OCI-LY3 (cell line): ENCODE measurements around the gene DNAAF2.
A peak's percentile ranks its signal among the peaks of the same experiment; 100 is the strongest.

ENCODE experiments used
- H2AFZ ChIP-seq: fragments of 200-600, 300-600 bp; shearing (Covaris generic); 2 replicates; pipeline ENCODE4 v1.6.0; 2014; ENCODE audit warnings: antibody characterized with exemption, low read depth, low read length
- H3K27ac ChIP-seq: fragments of 200-600, 300-600 bp; sonication (generic); 2 replicates; pipeline ENCODE4 v1.5.1; 2014; ENCODE audit warnings: mild to moderate bottlenecking, low read length, moderate library complexity, mixed read lengths
- H3K27me3 ChIP-seq: fragments of 200-600, 300-600 bp; sonication (generic); 2 replicates; pipeline ENCODE4 v1.6.1; 2014; ENCODE audit warnings: low read depth, low read length, mixed read lengths
- H3K36me3 ChIP-seq: fragments of 200-600, 300-600 bp; sonication (generic); replicated peaks from 2 replicates; pipeline ENCODE3; 2014; ENCODE audit warnings: low read depth, low read length, mixed read lengths
- H3K4me1 ChIP-seq: fragments of 300-600, 200-600 bp; sonication (generic); 2 replicates; pipeline ENCODE4 v1.6.1; 2014; ENCODE audit warnings: low read length, mixed read lengths
- H3K4me2 ChIP-seq: fragments of 200-600, 300-600 bp; sonication (generic); 2 replicates; pipeline ENCODE4 v1.6.1; 2014; ENCODE audit warnings: low read length, mixed read lengths
- H3K4me3 ChIP-seq: fragments of 300-600, 200-600 bp; sonication (generic); 2 replicates; pipeline ENCODE4 v1.5.1; 2014; ENCODE audit warnings: antibody characterized with exemption, mild to moderate bottlenecking, low read length, moderate library complexity
- H3K79me2 ChIP-seq: fragments of 300-600, 200-600 bp; shearing (Covaris generic); 2 replicates; pipeline ENCODE4 v1.6.1; 2014; ENCODE audit warnings: mild to moderate bottlenecking, low read length, mixed read lengths
- H3K9ac ChIP-seq: fragments of 300-600, 200-600 bp; shearing (Covaris generic); 2 replicates; pipeline ENCODE4 v1.6.0; 2014; ENCODE audit warnings: mild to moderate bottlenecking, low read length, moderate library complexity
- H3K9me3 ChIP-seq: fragments of 200-600, 300-600 bp; shearing (Covaris generic); 2 replicates; pipeline ENCODE4 v1.6.1; 2014; ENCODE audit warnings: low read length, mixed read lengths; ENCODE audit not compliant: insufficient read depth
- H4K20me1 ChIP-seq: fragments of 200-600, 300-600 bp; sonication (generic); 2 replicates; pipeline ENCODE4 v1.6.1; 2016; ENCODE audit warnings: low read length, mixed read lengths; ENCODE audit not compliant: insufficient read depth
- EZH2phosphoT487 ChIP-seq: fragments of 200-600 bp; shearing (Covaris generic); IDR thresholded peaks from 2 replicates; pipeline ENCODE4 v1.6.1; 2018; ENCODE audit warnings: antibody characterized with exemption, mixed run types, low read depth
- TF ChIP-seq, protein P1 (sequence below): fragments of 200-600, 300-600 bp; sonication (generic); IDR thresholded peaks from 2 replicates; pipeline ENCODE4 v1.5.1; 2014; ENCODE audit warnings: antibody characterized with exemption, low read length, low read depth

Gene DNAAF2, protein sequence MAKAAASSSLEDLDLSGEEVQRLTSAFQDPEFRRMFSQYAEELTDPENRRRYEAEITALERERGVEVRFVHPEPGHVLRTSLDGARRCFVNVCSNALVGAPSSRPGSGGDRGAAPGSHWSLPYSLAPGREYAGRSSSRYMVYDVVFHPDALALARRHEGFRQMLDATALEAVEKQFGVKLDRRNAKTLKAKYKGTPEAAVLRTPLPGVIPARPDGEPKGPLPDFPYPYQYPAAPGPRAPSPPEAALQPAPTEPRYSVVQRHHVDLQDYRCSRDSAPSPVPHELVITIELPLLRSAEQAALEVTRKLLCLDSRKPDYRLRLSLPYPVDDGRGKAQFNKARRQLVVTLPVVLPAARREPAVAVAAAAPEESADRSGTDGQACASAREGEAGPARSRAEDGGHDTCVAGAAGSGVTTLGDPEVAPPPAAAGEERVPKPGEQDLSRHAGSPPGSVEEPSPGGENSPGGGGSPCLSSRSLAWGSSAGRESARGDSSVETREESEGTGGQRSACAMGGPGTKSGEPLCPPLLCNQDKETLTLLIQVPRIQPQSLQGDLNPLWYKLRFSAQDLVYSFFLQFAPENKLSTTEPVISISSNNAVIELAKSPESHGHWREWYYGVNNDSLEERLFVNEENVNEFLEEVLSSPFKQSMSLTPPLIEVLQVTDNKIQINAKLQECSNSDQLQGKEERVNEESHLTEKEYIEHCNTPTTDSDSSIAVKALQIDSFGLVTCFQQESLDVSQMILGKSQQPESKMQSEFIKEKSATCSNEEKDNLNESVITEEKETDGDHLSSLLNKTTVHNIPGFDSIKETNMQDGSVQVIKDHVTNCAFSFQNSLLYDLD

DNA sequence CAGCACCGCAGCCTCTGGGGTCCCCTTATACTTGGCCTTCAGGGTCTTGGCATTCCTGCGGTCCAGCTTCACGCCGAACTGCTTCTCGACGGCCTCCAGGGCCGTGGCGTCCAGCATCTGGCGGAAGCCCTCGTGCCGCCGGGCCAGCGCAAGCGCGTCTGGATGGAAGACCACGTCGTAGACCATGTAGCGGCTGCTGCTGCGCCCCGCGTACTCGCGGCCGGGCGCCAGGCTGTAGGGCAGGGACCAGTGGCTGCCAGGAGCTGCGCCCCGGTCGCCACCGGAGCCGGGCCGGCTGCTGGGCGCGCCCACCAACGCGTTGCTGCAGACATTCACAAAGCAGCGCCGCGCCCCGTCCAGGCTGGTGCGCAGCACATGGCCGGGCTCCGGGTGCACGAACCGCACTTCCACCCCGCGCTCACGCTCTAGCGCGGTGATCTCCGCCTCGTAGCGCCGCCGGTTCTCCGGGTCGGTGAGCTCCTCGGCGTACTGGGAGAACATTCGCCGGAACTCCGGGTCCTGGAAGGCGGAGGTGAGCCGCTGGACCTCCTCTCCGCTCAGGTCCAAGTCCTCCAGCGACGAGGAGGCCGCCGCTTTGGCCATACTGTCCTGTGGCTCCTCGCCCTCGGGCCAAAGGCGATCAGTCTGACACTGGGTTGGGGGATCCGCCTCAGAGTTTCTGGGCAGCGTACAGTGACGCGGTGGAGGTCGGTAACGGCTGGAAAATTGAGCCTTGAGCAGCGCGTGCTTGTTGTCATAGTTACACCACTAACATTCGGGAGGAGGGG is at the start of gene DNAAF2:
Gene DNAAF2, minus strand, starts transcription at position 698 of the 788 bp plus-strand sequence. Its CDS starts 95 bp downstream, at position 603.
- Histone ChIP-seq H3K36me3 (peaks cover 44% of the 10 kb centered on the region), H4K20me1 (peaks cover 11% of the 10 kb centered on the region; the same call in 1 of the 2 replicates)

DNA sequence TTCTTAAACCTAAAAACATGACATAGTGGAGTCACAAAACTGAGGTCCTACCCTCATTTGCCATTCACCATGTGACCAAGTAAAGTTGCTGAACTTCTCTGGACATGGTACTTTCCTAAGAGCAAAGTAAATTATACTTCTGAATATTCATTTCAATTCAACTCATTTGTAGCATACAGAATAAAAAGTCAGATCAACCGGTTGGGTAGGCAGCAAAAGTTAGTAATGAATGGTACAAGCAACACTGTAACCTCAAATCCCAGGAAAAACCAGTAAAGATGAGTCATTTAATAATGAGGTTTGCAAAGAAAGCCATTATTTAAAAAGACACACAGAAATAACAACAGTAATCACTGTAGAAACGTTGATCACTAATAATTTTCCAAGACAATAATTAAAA is 44.2 kb upstream of the DNAAF2 start:
- Histone ChIP-seq H3K27ac (no peak overlapping the region), H3K4me3 (no peak overlapping the region), H3K4me2 (no peak overlapping the region), H3K79me2 (no peaks in the 10 kb centered on the region), H3K9ac (no peak overlapping the region), H3K9me3 (no peaks in the 10 kb centered on the region), H3K36me3 (peaks cover 39% of the 10 kb centered on the region), H3K27me3 (no peaks in the 10 kb centered on the region), H2AFZ (no peak overlapping the region), H3K4me1 (no peaks in the 10 kb centered on the region), H4K20me1 (no peaks in the 10 kb centered on the region)
- no peak for TF ChIP-seq EZH2phosphoT487
- TF ChIP-seq, protein P1, sequence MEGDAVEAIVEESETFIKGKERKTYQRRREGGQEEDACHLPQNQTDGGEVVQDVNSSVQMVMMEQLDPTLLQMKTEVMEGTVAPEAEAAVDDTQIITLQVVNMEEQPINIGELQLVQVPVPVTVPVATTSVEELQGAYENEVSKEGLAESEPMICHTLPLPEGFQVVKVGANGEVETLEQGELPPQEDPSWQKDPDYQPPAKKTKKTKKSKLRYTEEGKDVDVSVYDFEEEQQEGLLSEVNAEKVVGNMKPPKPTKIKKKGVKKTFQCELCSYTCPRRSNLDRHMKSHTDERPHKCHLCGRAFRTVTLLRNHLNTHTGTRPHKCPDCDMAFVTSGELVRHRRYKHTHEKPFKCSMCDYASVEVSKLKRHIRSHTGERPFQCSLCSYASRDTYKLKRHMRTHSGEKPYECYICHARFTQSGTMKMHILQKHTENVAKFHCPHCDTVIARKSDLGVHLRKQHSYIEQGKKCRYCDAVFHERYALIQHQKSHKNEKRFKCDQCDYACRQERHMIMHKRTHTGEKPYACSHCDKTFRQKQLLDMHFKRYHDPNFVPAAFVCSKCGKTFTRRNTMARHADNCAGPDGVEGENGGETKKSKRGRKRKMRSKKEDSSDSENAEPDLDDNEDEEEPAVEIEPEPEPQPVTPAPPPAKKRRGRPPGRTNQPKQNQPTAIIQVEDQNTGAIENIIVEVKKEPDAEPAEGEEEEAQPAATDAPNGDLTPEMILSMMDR = no peak

More for the DNA sequence above, at the start of gene DNAAF2:
- H2AFZ ChIP-seq = peak within 1 kb of the TSS; percentile 70; the same call in 1 of the 2 replicates
- H3K27me3 ChIP-seq = no peaks in the 10 kb centered on the region
- H3K9ac ChIP-seq = peak within 1 kb of the TSS; percentile 92
- H3K27ac ChIP-seq = peak within 1 kb of the TSS; percentile 95
- H3K4me1 ChIP-seq = peaks cover 22% of the 10 kb centered on the region
- H3K9me3 ChIP-seq = no peaks in the 10 kb centered on the region
- H3K4me2 ChIP-seq = peak within 1 kb of the TSS; percentile 75
- H3K4me3 ChIP-seq = peak within 1 kb of the TSS; percentile 95
- TF ChIP-seq, protein P1 = no peak
- no peak for TF ChIP-seq EZH2phosphoT487
- peaks cover 95% of the 10 kb centered on the region for H3K79me2 ChIP-seq

- no peaks in the 10 kb centered on the region for H3K79me2 ChIP-seq
- TF ChIP-seq, protein P1 = no peak
- no peak for TF ChIP-seq EZH2phosphoT487
Observed at GRCh38 chr14:49677643-49678042, 42.6 kb upstream of the DNAAF2 start.

More at GRCh38 chr14:49677643-49678042, 42.6 kb upstream of the DNAAF2 start:
- Histone ChIP-seq H3K9ac (no peak overlapping the region), H3K27ac (no peak overlapping the region), H4K20me1 (no peaks in the 10 kb centered on the region), H3K4me3 (no peak overlapping the region), H3K4me1 (no peaks in the 10 kb centered on the region), H3K36me3 (peaks cover 42% of the 10 kb centered on the region), H3K27me3 (no peaks in the 10 kb centered on the region), H2AFZ (no peak overlapping the region), H3K9me3 (no peaks in the 10 kb centered on the region), H3K4me2 (no peak overlapping the region)
